ENCODE data around the gene OSBPL9.

DNA sequence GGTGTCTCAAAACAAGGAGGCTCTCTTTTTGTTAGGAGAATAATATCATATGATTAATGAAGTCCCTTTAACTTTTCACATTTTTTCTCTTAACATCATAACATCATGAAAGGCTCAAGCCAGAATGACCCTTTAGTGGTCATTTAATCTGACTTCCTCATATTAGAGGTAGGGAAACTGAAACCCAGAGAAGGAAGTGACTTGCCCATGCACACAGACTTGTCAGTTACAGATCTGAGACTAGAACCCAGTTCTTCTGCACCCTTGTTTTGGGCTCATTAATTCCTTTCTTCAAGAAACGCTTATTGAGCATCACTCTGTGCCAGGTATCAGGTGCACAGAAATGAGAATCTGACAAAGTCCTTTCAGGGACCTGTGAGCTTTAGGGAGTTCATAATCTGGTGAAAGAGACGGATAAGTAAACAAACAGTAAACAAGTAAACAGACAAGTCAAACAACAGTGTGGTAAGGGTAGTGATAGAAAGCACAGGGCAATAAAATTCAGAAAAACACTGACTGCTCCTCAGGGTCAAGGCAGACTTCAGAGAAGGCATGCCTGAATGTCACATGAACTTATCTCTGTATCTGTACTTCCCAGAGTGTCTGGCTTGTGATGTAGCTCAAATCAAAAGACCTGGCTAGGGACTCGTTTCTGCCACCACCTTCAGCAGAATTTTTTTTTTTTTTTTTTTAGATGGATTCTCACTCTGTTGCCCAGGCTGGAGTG, 38.3 kb upstream of the OSBPL9 start:
- TF ChIP-seq CTCF (IDR thresholded peaks at IDR 0.05; ENCODE audit: insufficient read depth, low read length) (no peak), POLR2AphosphoS5 (IDR thresholded peaks at IDR 0.05; ENCODE audit: low read depth) (no peak), SPI1 (IDR thresholded peaks at IDR 0.05; ENCODE audit: borderline replicate concordance, low read depth) (peak; percentile 87)
